Stimulated activated CD4-positive, alpha-beta T cell treated with anti-CD3 and anti-CD28 coated beads, Interleukin-15, amount 100 ng/mL, for 1 hour (primary cell): ENCODE data around the gene XIRP2.

Experiments
- DNase-seq, 2 donors: peaks; one replicate each; pipeline ENCODE4 v3.0.0-alpha.2; 2020; ENCODE audit warnings: low read depth in 1 of 2, low spot score in 1 of 2

XIRP2 gene

DNA sequence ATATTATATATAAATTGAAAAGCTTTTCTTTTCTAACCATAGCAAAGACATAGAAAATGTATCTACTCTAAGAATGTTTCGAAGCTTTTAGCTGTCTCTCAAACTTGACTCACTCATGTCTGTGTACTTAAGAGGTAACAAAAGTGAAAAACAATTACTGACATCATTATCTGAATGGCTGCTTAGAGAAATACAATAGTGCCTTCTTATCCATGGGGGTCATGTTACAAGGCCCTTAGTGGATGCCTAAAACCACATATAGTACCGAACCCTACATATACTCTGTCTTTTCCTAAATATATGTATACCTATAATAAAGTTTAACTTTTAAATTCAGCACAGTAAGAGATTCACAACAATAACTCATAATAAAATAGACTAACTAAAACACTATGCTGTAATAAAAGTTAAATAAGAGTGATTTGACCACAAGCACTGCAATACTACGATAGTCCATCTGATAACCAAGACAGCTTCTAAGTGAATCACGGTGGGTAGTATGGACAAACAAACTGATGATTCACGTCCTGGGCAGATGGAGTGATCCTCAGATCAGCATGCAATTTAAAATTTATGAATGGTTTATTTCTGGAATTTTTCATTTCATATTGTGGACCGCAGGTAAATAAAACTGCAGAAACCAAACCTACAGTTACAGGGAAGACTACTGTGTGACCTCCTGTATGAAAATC is 246.2 kb downstream of the XIRP2 start:
- DNase-seq: no peak

DNA sequence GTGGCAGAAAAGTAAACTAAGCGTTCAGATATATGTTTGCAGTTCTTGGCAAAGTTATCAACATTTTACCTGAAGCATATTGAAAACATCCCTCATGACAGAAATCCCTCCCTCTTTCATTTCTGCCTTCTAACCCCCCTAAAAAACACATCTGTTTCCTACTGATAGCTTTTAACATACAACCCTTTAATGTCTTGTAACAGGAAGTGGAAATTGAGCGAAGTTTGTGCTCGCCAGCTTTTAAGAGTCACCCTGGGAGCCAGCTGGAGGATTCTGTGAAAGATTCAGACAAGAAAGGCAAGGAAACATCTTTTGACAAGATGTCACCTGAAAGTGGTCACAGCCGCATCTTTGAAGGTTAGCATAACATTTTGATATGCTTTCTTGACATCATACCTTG is 247.4 kb downstream of the XIRP2 start:
- no peak for DNase-seq

DNA sequence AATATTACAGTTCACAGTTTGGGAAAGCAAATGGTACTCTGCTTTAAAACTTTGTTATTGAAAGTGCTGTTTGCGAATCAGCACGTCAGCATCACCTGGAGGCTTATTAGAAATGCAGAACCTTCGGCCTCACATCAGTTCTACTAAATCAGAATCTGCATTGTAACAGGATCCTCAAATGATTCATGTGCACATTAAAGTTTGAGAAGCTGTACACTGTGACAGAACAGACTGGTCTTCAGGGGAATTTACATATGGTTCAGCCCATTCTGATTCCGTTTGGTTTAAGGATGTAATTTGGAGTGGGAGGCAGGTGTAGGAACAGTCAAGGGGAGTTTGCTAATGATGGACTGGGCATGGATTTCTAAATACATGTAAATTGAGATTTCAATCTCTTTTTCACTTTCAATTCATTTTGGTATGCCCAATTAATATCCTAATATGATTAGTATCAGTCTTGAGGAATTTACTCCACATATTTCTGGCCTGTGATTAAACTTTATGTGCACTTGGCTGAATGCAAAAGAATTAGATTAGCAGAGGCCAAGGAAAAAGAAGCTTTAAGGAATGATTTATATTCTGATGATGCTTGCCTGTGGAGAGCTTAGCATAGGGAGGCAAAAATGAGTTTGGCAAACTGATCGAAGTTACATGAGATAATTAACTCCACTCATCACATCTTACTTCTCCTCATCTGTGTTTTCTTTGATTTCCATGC is 248.8 kb downstream of the XIRP2 start:
- DNase-seq: no peak

DNA sequence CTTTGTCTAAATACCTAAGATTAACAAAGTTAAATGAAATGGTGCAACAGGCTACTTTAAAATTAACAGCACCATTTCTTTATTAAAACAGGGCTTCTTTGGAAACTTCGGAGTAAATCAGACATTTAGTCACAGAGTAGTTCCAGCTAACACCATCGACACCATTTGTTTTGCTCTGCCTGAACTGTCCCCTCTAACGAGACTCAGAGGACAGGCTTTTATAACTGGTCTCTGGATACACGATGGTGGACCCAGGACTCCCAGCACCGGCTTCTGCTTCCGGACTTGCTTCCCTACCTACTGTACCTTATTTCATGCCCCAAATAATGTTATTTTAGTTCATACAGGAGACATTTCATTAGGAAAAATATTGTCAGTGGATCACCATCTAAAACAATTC is 252.1 kb downstream of the XIRP2 start:
- no peak for DNase-seq

DNA sequence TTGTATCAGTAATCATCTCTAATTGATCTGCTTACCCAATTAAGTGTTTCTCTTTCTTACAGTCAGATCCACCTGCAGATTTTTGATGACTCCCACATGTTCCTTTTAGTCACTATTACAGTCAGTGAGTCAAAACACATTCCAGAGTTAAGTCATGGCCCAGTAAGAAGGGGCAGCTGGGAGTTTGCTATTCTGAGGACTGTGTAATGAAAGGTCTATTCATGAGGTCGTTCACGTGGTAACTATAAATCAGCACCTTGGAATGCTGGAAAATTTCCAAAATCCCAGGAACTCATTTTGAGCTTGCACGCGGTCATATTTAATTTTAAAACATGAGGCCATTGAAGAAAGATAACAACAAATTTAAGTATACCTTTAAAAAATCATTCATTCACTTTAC is 252.5 kb downstream of the XIRP2 start:
- no peak for DNase-seq

- no peak for DNase-seq
Observed at GRCh38 chr2:167142554-167142953, 254.3 kb downstream of the XIRP2 start.

DNA sequence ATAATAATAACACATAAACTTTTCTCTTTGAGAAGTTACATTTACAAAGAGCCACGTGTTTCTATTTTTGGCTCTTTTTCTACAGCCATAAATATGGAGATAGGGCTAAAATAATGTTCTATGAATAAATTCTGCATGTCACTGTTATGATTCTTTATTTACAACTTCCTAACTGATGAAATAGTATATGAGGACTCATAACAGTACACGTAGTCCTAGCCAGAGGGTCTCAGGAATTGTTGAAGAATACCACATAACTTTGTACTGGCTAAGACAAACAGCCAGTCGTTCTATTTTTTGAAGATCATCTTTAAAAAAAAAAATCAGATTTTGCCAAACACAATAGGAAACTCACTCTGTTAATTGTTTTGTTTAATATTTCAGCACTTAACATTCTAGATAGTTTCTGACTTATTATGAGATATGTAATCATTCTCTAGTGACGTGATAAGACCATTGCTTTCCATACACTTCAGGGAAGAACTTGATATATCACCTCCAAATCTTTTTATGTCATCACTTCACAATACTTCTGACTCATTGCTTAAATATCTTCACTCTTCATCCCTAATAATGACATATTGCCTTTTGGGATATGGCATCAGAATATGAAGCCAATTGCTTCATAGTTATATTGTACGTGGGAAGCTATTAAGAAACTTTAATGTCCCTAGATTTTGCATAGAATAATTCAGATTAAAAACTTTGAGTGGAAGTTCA is 256.1 kb downstream of the XIRP2 start:
- no peak for DNase-seq

GRCh38 chr2:167147271-167147941 is 259.1 kb downstream of the XIRP2 start:
- DNase-seq: no peak

DNA sequence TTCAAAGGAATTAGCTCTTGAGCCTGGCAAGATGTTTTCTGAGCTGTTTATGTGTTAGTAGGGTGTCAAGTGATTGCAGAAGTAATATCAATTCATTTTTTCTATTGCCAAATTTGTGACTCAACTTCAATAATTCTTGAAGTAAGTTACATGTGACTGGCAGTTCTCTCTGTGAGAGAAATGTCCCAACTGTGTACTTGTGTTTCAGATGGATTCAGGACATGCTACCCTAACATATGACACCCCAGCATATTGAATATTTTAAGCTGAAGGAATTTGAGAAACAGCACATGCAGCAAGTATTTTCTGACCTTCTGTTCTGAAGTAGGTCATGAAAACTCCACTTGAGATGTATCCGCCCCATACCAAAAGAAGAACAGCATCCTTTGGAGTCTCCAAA is 263.6 kb downstream of the XIRP2 start:
- DNase-seq: no peak

DNA sequence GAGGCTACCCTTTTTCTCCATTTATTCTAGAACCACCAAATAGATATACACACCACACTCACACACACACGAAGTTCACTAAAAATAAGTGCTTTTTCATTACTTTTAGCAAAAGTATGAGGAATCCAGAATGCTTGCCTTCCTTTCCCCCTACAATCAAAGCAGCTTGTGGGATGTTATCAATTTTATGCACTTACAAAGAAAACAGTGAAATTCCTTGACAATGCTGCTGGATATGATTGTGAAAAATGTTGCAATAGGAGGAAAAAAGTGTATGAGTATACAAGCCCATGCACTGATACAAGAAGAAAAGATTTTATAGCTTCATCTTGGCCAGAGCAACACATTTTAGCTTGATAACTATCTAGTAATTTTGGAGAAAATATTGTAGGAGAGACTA is 269.2 kb downstream of the XIRP2 start:
- DNase-seq: no peak

DNA sequence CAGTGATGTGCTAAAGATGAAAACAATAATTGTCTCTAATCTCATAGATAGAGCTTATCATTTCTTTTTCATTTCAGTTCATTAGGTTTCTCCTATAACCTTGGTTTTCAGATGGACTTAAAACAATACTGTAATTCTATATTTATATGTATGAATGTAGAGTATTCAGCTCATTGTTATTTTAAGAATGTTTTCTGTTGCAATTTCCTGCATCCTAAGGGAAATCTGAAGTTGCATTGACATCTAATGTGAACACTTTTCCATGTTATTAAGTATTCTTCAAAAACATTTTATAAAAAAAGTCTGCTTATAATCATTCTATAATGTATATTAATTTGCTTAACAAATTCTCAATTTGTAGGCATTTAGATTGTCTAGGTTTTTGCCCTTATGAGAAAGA is 288.9 kb downstream of the XIRP2 start:
- DNase-seq: no peak

- DNase-seq: no peak
Observed at GRCh38 chr2:167181134-167181533, 292.9 kb downstream of the XIRP2 start.

DNA sequence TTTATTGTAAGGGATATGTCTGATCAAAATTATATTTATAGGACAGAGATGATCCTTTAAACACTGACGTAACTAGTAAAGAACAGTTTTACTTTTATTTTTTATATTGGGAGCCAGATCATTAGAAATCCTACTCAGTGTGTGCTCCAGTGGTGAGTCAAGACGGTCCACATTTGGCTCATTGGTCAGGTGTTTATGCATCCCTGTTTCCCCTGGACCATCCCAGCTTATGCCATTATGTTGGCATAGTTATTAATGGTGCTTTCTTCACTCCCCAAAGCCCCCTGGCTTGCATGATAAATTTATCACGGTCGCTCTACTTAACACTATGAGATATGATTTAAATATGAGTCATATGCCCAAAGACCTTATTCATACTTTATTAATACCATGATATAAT is 293.4 kb downstream of the XIRP2 start:
- no peak for DNase-seq

GRCh38 chr2:167182403-167182802 is 294.1 kb downstream of the XIRP2 start:
- no peak for DNase-seq

DNA sequence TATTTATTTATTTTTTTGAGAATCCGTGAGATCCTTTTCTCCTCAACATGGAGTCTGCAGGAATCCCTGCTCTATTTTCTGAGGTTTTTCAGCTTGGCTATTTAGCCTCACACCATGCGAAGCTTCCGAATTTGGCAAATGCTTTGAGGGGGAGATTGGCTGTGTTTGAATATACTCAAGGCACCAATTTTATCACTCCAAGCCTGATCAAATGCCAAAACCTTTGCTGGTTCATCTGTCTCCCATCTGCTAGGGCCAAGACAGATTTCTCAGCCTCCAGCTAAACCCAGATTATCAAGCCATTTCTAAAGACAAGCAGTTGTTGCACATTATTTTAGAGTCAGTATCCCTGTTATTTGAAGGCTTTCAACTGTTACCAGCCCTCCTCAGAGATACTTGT is 295.7 kb downstream of the XIRP2 start:
- no peak for DNase-seq

- no peak for DNase-seq
Observed at GRCh38 chr2:167186465-167186864, 298.2 kb downstream of the XIRP2 start.

DNA sequence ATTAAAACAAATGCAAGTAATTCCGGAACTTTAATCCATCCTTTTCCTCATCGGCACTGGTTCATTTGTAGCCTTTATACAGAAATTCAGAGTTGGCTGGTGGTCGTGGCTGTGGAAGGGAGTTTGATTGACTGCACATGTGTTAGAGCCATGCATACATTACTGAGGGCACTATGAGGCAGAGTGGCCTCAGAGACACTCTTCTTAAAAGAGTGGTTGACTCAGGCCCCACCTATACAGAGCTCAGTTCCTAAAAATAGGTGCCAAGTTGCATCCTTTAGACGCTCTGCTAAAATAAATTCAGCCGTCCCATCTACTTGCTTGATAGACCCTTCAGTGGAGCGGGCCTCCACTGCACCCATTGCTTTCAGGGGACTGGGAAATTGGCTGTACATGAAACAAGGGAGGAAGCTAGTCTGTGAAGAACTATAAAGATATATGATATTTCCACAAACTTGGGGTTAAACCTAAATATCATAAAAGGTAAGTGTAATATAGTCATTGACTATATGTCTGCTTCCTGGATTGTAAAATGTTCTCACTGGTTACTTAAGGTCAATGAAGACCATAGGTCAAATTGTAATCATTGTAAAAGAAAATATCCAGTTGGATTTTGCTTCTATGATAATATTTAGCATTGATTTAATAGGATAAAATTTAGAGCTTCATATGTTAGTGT is 298.9 kb downstream of the XIRP2 start:
- DNase-seq: no peak

DNA sequence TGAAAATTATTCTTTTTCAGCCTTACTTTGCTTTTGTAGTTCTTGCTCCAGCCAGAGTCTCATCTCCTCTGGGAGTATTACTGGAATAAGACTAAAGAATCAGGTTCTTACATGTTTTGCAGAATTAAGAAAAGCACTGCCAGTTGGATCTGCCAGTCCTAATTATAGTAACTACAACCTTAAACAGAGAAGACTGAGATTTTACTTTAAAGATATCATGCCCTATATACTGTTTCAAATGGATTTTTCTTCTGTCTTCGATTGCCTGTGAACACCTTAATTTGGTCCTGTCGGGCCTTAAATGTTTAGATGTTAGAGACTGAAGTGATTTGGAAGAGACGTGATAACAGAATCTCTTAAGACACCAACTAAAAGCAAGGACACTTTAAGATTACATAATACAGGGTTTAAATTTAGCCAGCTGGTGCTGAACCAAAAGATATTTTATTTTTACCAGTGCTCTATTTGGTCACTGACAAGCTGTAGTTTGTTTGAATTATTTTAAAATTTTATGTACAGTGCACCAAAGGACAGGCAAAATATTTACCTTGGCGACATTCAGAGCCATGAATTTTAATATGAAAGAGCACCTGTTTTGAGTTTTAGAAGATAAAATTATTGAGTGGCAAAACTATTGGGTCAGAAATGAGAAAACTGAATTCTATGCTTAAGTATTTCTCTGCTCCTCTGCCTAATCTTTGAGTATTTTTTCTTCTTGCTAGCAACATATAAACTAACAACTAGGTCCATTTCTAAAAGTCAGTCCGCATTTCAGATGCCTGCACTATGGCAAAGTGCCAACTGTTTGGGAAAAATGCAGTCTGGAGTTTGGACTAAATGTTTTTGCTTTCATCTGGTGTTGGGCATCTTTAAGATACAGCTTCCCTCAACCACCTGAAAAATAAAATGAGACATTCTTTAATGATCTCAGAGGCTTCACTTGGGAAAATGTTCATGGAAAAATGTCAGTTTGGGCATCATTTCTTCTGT is 300.0 kb downstream of the XIRP2 start:
- no peak for DNase-seq

DNA sequence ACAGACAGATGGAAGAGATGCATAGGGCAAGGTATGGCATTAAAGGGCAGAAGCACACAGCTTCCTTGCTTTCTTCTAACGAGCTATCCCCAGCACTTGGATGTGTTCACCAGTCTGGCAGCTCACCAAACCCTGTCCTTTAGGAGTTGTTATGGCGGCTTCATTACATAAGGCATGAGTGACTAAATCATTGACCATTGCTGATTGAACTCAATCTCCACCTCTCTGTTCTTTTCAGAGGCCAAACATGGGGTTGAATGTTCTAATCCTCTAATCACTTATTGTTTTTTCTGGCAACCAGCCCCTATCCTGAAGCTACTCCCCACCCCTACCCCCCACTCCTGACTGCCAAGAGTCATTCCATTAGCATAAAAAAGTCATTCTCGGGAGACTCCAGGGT is 301.8 kb downstream of the XIRP2 start:
- no peak for DNase-seq

- no peak for DNase-seq
Observed at GRCh38 chr2:167191588-167191987, 303.3 kb downstream of the XIRP2 start.
